AG09309 (cell line): ENCODE data around the gene BMP7.

Experiments used
- DNase-seq: peaks from one replicate; pipeline ENCODE4 v3.0.0-alpha.2; 2010; ENCODE audit warnings: low read depth
- H3K4me3 ChIP-seq: 2 replicates; pipeline ENCODE4 v1.5.1; 2011; ENCODE audit warnings: mild to moderate bottlenecking, low read depth, low read length, moderate library complexity; ENCODE audit not compliant: control insufficient read depth
- CTCF ChIP-seq: IDR thresholded peaks from 2 replicates; pipeline ENCODE4 v1.5.1; 2011; ENCODE audit warnings: mild to moderate bottlenecking, low read depth, low read length, inconsistent platforms; ENCODE audit not compliant: insufficient read depth, control insufficient read depth; ENCODE audit errors: missing control alignments

BMP7 gene

GRCh38 chr20:57139342-57140093 is 126.9 kb downstream of the BMP7 start:
- no peak for DNase-seq
- no peak for TF ChIP-seq CTCF
- H3K4me3 ChIP-seq = no peak overlapping the region

GRCh38 chr20:57138198-57138995 is 128.0 kb downstream of the BMP7 start:
- no peak for TF ChIP-seq CTCF
- no peak overlapping the region for H3K4me3 ChIP-seq
- no peak for DNase-seq

GRCh38 chr20:57137676-57138075 is 128.8 kb downstream of the BMP7 start:
- no peak for TF ChIP-seq CTCF
- no peak for DNase-seq
- no peak overlapping the region for H3K4me3 ChIP-seq

GRCh38 chr20:57136734-57137133 is 129.7 kb downstream of the BMP7 start:
- TF ChIP-seq CTCF = no peak
- H3K4me3 ChIP-seq = no peak overlapping the region
- no peak for DNase-seq

GRCh38 chr20:57135875-57136274 is 130.6 kb downstream of the BMP7 start:
- no peak for TF ChIP-seq CTCF
- no peak for DNase-seq
- no peak overlapping the region for H3K4me3 ChIP-seq

- no peak overlapping the region for H3K4me3 ChIP-seq
- no peak for TF ChIP-seq CTCF
- DNase-seq = no peak
Measured at GRCh38 chr20:57134804-57135203, 131.6 kb downstream of the BMP7 start.
